NCI-H2107 (cell line): ENCODE results near the gene IFT43.

ENCODE experiments used
- DNase-seq: peaks from one replicate; lab custom pipeline; 2025; lab: John Stamatoyannopoulos, UW

IFT43 gene

DNA sequence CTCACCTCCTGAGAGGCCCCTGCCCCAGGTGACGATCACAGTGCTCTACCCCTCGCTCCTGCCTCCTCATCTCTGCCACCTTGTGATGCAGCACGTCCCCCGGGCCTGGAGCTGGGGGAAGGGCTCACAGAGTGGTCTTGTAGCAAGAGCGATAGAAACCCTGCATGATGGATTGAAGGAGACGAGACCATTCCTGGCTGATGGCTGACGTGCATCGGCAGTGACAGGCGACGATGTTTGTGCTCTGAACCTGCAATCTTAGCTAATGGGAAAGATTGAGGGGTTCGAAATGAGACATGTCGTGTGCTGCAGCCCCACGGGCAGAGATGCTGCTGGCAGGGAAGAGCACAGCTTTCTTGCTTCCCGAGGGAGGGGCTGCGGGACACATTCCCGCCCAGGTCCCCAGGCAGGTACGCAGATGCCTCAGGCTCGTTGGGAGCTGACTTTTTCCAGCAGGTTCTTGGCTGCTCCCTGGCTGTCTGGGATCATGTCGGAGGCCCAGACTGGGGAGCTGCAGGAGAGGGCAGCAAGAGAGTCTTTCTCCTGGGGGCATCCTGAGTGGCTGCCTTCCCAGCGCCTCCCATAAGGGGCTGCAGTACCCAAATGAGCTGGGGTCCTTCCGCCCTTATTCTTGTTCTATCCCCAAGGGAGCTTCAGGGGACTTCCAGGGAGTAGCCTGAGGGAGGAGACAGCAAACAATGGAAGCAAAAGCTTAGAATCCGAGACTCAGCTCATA is 127.5 kb downstream of the IFT43 start:
- DNase-seq = no peak

- DNase-seq = no peak
Observed at GRCh38 chr14:76113691-76114090, 128.1 kb downstream of the IFT43 start.

DNA sequence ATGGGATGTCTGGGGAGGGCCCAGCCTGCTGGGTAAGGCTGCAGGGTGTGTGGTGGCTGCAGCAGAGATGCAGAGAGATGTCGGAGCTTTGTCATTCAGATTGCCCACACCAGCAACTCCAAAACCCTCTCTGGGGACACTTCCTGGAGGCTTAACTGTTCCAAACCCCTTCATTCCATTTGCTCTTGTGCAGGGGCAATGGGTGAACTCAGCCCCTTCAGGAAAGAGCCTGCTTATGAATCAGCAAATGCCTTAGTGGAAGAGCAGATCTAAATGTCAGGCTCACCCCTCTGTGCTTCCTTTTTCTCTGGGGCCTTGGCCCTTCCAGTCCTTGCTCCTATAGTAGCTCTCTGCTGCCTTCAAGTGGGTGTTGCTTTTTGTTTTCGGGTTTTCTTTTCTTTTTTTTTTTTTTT is 129.5 kb downstream of the IFT43 start:
- no peak for DNase-seq

DNA sequence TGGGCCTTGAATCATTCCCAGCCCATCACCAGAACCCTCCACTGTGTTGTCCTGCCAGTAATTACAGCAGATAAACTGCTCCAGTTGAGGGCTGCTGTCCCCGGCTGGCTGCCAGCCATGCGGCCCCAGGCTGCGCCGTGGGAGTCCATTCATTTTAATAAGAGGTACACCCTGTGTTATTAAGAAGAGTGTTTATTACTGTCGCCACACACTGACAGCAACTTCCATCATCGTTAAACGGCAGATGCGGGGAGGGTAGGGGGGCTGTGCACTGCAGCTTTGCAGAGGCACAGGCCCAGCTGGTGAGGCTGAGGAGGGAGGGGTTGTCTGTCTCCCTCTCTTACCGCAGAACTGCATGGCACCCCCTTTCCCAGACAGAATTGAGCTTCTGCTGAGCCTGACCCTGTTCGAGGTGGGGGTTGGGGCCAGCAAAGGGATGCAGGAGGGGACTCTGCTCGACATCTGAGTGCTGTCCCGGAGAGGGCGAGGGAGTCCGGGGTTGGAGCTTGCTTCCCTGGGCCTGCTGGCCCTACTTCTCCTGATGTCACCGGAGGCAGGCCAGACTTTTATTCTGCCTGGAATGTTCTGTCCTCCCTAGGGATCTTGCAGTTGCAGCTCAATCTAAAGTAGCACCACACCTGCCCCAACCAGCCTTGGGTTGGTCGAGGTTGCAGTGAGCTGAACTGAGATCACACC is 132.4 kb downstream of the IFT43 start:
- peak; percentile 88 for DNase-seq

DNA sequence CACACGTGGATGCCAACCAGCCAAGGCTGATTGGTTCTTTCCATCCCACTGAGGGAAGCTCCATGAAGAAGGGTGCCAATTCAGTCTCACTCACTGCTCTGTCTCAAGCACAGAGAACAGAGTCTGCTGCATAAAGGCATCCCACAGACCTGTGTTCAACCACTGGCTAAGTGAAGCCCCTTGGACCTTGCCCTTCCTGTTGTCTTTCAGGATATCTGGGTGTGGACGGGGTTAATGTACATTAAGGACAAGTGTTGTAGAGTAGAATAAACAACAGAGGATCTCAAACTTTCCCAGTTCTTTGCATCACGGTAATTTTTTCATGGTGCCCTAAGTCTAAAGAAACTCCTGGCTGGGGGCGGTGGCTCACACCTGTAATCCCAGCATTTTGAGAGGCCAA is 133.0 kb downstream of the IFT43 start:
- DNase-seq = no peak

GRCh38 chr14:76121089-76121748 is 135.7 kb downstream of the IFT43 start:
- DNase-seq = no peak

DNA sequence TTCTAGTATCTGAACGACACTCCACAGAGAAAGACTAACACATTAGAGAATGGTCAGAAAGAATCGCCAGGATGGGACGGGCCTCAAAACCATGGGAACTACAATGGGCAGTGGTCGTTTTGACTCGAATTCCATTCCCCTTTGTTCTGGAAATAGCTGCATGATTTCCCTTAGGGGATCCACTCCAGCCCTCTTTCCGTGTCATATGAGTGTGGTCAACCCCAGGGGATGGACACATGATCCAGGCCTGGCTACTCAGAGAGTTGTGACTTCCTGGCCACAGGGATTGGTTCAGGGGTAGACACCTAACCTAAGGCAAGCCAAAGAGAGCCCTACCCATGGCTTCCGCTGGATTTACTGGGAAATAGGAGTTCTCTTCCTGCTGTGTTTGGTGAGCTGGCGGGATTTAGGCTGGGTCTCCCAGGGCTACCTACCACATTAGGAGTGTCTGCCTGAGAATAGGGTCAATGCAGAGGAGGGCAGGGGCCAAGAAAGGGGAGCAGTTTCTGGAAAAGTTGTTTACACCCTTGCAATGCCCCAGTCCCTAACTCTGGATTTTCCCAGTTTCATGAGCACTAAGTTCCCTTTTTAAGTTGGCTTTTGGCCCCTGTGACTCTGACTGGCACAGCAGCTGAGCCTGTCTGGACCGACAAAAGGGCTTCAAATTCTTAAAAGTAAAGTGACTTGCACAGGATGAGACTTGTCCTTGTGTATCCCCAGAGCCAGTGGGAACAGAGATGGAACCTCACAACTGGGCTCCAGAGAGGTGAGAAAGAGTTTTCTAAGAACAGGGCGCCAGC is 138.1 kb downstream of the IFT43 start:
- DNase-seq = no peak

DNA sequence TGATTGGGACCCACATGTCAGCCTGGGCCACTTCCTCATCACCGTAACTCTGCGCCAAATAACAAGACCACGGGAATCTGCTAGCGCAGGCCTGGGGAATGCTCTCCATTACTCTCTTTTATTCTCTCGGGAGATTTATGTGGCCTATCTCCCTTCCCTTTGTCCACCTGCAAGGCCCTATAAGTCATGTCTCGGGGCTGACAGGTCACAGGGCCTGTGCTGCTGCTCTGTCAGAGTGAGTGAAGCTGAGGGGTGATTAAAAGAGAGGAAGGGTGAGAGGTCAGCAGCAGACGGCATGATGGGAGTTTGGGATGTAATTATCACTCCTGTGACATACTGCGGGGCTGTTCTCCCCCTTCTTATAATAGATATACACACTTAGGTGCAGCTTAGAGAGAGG is 139.9 kb downstream of the IFT43 start:
- DNase-seq = no peak

- DNase-seq = no peak
Observed at GRCh38 chr14:76126076-76126475, 140.5 kb downstream of the IFT43 start.

GRCh38 chr14:76129851-76130576 is 144.5 kb downstream of the IFT43 start:
- no peak for DNase-seq

GRCh38 chr14:76131071-76131965 is 145.8 kb downstream of the IFT43 start:
- no peak for DNase-seq

DNA sequence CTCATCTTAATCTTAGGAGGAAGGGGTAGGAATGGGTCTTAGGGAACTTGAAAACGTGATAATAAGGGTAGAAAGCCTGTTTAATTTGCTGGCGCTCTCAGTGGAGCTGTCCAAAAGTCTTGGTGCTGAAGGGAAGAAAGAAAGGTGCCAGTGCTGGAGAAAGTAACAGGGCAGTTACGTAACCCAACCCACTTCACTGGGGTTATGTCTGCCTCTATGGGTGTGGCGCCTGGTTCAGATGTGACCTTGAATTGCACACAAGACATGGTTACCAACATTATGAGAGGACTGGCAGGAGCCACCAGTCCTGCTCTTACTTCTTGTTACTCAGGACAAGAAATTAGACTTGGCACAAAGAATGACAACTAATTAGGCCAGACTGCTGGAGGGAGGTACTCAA is 147.5 kb downstream of the IFT43 start:
- no peak for DNase-seq
